ENCODE results near the gene E2F6. TPM values are rescaled to one million over a fixed set of nuclear protein-coding genes. Genes with fewer than 3 reads are reported as not detected.

Gene E2F6
- polyA plus RNA-seq, 10 donors: 18.1 to 21.2 (median 19.3) TPM

- no peak for DNase-seq
Measured at GRCh38 chr2:11495844-11496681, 30.1 kb upstream of the E2F6 start.

- no peak for DNase-seq
Measured at GRCh38 chr2:11494310-11494709, 28.3 kb upstream of the E2F6 start.

DNA sequence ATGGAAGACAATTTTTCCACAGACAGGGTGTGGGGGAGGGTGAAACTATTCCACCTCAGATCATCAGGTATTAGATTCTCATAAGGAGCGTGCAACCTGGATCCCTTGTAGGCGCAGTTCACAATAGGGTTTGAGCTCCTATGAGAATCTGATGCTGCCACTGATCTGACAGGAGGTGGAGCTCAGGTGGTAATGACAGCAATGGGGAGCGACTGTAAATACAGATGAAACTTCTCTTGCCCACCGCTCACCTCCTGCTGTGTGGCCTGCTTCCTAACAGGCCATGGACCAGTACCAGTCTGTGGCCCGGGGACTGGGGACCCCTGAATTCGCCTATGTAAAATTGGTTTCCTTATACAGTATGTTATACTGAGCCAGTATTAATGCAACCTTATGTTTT is 27.3 kb upstream of the E2F6 start:
- no peak for DNase-seq

- DNase-seq: no peak
Measured at GRCh38 chr2:11492720-11493119, 26.8 kb upstream of the E2F6 start.

- no peak for DNase-seq
Measured at GRCh38 chr2:11492244-11492643, 26.3 kb upstream of the E2F6 start.

GRCh38 chr2:11491348-11491933 is 25.5 kb upstream of the E2F6 start:
- DNase-seq: no peak

DNA sequence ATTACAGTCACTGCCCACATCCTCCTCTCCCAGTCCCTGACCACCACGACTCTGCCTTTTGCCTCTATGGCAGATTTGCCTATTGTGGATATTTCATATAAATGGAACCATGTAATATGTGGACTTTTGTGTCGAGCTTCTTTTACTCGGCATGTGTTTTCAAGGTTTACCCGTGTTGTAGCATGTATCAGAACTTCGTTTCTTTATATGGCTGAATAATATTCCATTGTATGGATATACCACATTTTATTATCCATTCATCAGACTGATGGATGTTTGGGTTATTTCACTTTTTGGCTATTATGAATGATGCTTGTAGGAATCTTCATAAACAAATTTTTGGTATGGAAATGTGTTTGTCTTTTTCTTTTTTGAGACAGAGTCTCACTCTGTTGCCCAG is 24.2 kb upstream of the E2F6 start:
- DNase-seq: no peak

DNA sequence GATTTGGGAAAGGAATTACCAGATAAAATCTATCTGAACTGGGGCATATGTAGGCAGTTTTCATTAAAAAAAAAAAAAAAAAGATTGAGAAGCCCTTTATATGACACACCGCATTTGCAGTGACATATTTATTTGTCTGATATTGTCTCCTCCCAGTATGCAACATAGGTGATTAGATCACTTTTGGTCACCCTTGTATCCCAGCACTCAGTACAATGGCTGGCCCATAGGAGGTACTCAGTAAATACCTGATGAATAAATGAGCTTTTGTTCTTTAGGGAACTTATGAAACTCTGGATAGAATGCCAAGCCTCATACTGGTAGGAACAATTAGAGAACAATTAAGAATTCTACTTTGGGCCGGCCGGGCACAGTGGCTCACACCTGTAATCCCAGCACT is 22.8 kb upstream of the E2F6 start:
- DNase-seq: no peak

GRCh38 chr2:11483806-11484617 is 18.1 kb upstream of the E2F6 start:
- DNase-seq: no peak

DNA sequence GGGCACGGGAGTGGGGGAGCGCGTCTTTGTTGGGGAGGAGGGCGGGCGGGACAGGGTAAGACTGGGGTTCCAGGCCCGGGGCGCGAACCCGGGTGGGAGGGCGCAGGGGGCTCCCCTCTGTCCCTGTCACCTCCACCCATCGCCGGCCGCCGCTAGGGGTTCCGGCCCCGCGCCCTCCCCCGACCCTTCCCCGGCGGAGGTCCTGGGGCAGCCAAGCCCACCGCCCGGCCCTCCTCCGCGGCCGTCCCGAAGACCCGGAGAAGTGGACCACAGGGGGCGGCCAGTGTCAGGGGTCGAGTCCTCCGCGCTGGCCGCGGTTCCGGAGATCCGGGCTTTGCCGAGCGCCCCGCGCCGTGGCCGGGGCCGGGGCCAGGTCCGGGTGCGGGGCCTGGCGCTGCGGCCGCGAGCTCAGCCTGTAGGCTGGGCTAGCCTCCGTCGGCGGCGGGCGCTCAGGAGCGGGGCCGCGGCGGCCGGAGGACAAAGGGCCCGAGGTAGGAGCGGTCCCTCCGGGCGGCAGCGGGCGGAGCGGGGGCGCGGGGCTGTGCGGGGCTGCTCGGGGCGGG is 16.6 kb upstream of the E2F6 start:
- peak; percentile 46 to 85 (median 79) for DNase-seq

GRCh38 chr2:11481789-11482472 is 16.0 kb upstream of the E2F6 start:
- DNase-seq: peak in 1 of 3 donors; percentile 43

DNA sequence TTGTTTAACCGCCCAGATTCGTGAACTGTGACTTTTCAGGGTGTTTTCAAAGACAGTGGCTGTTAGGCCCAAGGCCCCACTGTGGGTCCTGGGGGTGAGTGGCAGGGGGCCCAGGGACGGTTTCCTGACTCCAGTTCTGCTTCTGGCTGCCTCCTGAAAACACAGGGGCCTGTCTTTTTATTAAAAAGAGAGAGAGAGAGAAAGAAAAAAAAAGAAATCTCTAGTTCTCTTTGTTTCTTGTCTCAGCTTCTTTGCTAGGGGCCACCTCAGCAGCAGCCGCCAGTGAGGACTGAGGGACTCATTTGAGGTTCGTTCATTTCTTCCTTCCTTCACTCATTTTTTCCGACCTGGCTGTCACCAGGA is 15.4 kb upstream of the E2F6 start:
- DNase-seq: no peak

DNA sequence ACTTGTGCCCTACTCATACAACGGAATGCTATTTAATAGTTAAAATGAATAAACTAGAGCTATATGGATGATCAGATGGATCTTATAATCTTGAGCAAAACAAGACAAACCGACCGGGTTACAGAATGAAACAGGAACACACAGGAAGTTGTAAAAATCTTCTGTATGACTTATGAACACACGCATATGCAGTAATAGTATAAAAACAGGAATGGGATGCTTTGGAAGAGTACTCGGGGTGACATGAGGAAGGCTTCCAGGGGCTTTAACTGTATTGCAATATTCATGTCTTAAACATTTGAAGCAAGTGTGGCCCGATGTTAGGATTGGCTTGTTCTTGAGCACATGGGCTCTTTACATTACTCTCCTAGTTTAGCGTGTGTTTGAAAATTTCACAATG is 14.9 kb upstream of the E2F6 start:
- peak in 1 of 3 donors; percentile 41 for DNase-seq

DNA sequence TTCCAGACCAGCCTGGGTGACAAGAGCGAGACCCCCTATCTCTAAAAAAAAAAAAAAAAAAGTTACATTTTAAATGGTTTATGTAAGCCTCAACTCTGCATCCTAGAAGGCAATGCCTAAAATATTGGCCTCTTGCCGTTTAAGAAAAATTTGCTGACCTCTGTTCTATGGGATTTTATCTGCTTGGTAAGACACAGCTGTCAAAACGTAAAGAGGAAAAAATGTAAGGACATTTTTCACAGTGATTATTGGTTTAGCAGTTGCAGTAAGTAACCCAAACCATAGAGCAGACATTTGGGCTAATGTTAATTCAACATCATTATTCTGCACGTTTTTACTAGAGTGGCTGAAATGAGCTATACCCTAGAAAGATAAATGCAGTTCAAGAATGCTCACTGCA is 14.4 kb upstream of the E2F6 start:
- DNase-seq: peak in 1 of 3 donors; percentile 43

- DNase-seq: no peak
Measured at GRCh38 chr2:11478899-11479605, 13.1 kb upstream of the E2F6 start.

- peak; percentile 85 to 90 (median 88) for DNase-seq
Measured at GRCh38 chr2:11477994-11478393, 12.0 kb upstream of the E2F6 start.

GRCh38 chr2:11473659-11474433 is 7.9 kb upstream of the E2F6 start:
- peak in 1 of 3 donors; percentile 25 for DNase-seq

- DNase-seq: no peak
Measured at GRCh38 chr2:11467749-11468148, 1.8 kb upstream of the E2F6 start.

DNA sequence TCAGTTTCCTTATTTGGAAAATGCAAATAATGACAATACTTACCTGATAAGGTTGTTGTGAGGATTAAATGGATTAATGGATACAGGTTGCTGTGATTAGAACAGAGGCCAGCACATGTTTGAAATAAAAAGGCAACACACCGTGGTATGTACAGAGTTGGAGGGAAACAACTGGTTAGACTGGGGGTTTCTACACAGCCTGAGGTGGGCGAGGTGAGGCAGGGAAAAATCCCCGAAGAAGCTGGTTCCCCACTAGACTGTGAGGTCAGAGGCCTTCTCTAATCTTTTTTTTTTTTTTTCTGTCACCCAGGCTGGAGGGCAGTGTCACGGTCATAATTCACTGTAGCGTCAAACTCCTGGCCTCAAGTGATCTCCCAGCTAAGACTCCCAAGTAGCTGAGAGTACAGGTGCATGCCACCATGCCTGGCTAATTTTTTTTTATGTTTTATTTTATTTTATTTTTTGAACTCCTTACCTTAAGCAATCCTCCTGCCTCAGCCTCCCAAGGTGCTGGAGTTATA is 1.2 kb upstream of the E2F6 start:
- no peak for DNase-seq
